ENCODE data around the gene CD37. TPM values are rescaled to one million over a fixed set of nuclear protein-coding genes. Genes with fewer than 3 reads are reported as not detected.
A peak's percentile ranks its signal among the peaks of the same experiment; 100 is the strongest.

CD37 gene
- total and polyA plus RNA-seq, 2 of the 4 experiments (the other 2 are of a cell fraction) = not detected

DNA sequence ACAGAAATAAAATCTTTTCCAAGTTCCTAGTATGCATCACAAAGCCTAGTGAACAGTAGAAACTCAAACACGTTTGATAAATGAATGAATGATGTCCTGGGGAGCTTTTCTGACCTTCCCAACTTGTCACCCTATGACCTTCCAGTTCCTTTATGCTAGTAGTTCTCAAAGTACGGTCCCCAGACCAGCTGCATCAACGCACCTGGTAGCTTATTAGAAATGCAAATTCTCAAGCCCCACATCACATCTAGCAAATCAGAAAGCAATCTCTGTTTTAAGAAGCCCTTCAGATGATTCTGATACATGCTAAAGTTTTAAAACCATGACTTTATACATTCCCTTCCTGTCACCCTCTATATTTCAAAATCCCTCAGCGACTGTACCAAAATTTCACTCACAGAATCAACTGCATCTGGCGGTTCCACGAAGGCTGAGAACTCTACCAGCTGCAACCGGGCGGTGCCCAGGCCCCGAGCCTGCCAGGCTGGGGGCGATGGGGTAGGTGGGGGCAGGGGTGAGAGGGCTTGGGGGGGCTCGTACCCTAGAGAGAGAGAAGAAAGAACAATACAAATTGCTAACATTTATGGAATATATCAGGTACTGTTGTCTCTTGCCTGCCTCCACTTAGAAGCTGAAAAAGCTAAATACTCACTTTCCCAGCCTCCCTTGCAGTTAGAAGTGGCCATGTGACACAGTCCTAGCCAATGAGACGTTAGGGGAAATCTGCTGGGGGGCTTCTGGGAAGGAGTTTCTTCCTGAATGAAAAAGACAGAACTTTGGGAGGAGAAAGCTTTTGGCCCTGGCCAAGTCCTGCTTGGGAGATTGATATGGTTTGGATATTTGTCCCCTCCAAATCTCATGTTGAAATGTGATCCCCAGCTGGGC lies 13.3 kb downstream of the CD37 start:
- CTCF ChIA-PET = no interaction called here
- in situ Hi-C loops (cut with MboI; ENCODE audit: low sequenced_read_pairs) = no loop called here
- no peak overlapping the region for H4K8ac ChIP-seq (ENCODE audit: low read depth in 2 of 2, low read length in 2 of 2)
- H3K9ac ChIP-seq (ENCODE audit: low read depth, low read length) = no peak overlapping the region
- no peak overlapping the region for H2BK5ac ChIP-seq (ENCODE audit: low read depth, low read length, poor library complexity, severe bottlenecking)
- H3K36me3 ChIP-seq (ENCODE audit: control insufficient read depth, insufficient read depth, low read length) = peaks cover 75% of the 10 kb centered on the region
- dilution Hi-C loops (cut with HindIII; ENCODE audit: low sequenced_read_pairs, unreplicated experiment) = no loop called here
- no peak overlapping the region for H2BK15ac ChIP-seq (ENCODE audit: low read depth, low read length)
- H3K23ac ChIP-seq (ENCODE audit: low read depth, low read length) = no peak overlapping the region
- H3K4me2 ChIP-seq (ENCODE audit: low read depth, low read length) = no peak overlapping the region
- no peak overlapping the region for H2AK9ac ChIP-seq (replicated peaks; ENCODE audit: low read depth, low read length, poor library complexity)
- no peak overlapping the region for H3K56ac ChIP-seq (ENCODE audit: extremely low read depth, insufficient read depth, low read length)
- H3K14ac ChIP-seq (replicated peaks; ENCODE audit: low read depth, low read length) = no peak overlapping the region
- 0 out of 2 replicates have a peak, but pooled peaks cover 6% of the 10 kb centered on the region for H3K9me1 ChIP-seq (ENCODE audit: insufficient read depth, low read length)
- no peaks in the 10 kb centered on the region for H3K9me3 ChIP-seq (ENCODE audit: control insufficient read depth, insufficient read depth, low read length)
- no peak overlapping the region for H2AK5ac ChIP-seq (ENCODE audit: low read depth, low read length)
- ATAC-seq (ENCODE audit: low read depth) (no peak), DNase-seq (no peak)
- no peak overlapping the region for H2AFZ ChIP-seq (replicated peaks; ENCODE audit: low read length, poor library complexity)
- no peak overlapping the region for H3K18ac ChIP-seq (ENCODE audit: low read depth, low read length)
- H3K27ac ChIP-seq (ENCODE audit: insufficient read depth, low read length) = no peak overlapping the region
- H4K91ac ChIP-seq (ENCODE audit: insufficient read depth, low read depth, low read length) = no peak overlapping the region
- no TSS peak for BruUV-seq (replicated peaks)
- no peak overlapping the region for H4K5ac ChIP-seq (ENCODE audit: low read depth, low read length)
- no peak overlapping the region for H2BK20ac ChIP-seq (ENCODE audit: low read depth, low read length)
- no CpG with 5 or more reads among the region's 12 CpGs for WGBS, 2 experiments (ENCODE audit: extremely low coverage in 2 of 2, insufficient read length in 1 of 2)
- H3K4me1 ChIP-seq (ENCODE audit: control insufficient read depth, insufficient read depth, low read length) = no peaks in the 10 kb centered on the region
- H4K20me1 ChIP-seq (ENCODE audit: insufficient read depth, low read length) = peaks cover 13% of the 10 kb centered on the region
- H3K79me1 ChIP-seq (ENCODE audit: low read depth in 1 of 2, low read length in 2 of 2) = peaks cover 0 to 26% of the 10 kb centered on the region in 2 experiments; a peak in 3 of 4 replicates
- POLR2A ChIA-PET (ENCODE audit: unreplicated experiment) = no interaction called here
- H3K4ac ChIP-seq (ENCODE audit: low read depth, low read length) = no peak overlapping the region
- no peak overlapping the region for H3K4me3 ChIP-seq (ENCODE audit: insufficient read depth, low read depth, low read length)
- no peaks in the 10 kb centered on the region for H3K27me3 ChIP-seq (ENCODE audit: control insufficient read depth, insufficient read depth, low read length)
- TF ChIP-seq USF2 (IDR thresholded peaks at IDR 0.05; ENCODE audit: low read depth, low read length) = peak; percentile 52; the same call in 1 of the 2 replicates
- TF ChIP-seq FOS (IDR thresholded peaks at IDR 0.05; ENCODE audit: low read depth, low read length) = no peak
- intact Hi-C loops (cut with micrococcal nuclease) = no loop called here
- H2BK120ac ChIP-seq (ENCODE audit: low read depth, low read length) = no peak overlapping the region
